ENCODE results near the gene NCR2.

Gene NCR2

GRCh38 chr6:41346441-41346840 lies 11.0 kb downstream of the NCR2 start:
- Histone ChIP-seq H3K36me3 (replicated peaks) (no peaks in the 10 kb centered on the region), H3K4me3 (ENCODE audit: low read depth, low read length) (no peak overlapping the region), H3K27me3 (replicated peaks) (peaks cover 8% of the 10 kb centered on the region), H3K27ac (no peak overlapping the region)
- no peak for DNase-seq
- in situ Hi-C loops (cut with HindIII; ENCODE audit: low pct_ligation_motif_present, low sequenced_read_pairs): no loop called here
- no peak for TF ChIP-seq CTCF (IDR thresholded peaks at IDR 0.05; ENCODE audit: low read depth, low read length, missing control alignments)

- no peak for TF ChIP-seq CTCF (IDR thresholded peaks at IDR 0.05; ENCODE audit: low read depth, low read length, missing control alignments)
- H3K36me3 ChIP-seq (replicated peaks): no peaks in the 10 kb centered on the region
- H3K4me3 ChIP-seq (ENCODE audit: low read depth, low read length): no peak overlapping the region
- no peak for DNase-seq
- H3K27me3 ChIP-seq (replicated peaks): peaks cover 5% of the 10 kb centered on the region
- in situ Hi-C loops (cut with HindIII; ENCODE audit: low pct_ligation_motif_present, low sequenced_read_pairs): no loop called here
- H3K27ac ChIP-seq: no peak overlapping the region
Measured at GRCh38 chr6:41347378-41348050, 12.1 kb downstream of the NCR2 start.

- no peak overlapping the region for H3K27ac ChIP-seq
- in situ Hi-C loops (cut with HindIII; ENCODE audit: low pct_ligation_motif_present, low sequenced_read_pairs): no loop called here
Measured at GRCh38 chr6:41348934-41349333, 13.5 kb downstream of the NCR2 start.

GRCh38 chr6:41352396-41352795 lies 17.0 kb downstream of the NCR2 start:
- in situ Hi-C loops (cut with HindIII; ENCODE audit: low pct_ligation_motif_present, low sequenced_read_pairs): no loop called here
- TF ChIP-seq CTCF (IDR thresholded peaks at IDR 0.05; ENCODE audit: low read depth, low read length, missing control alignments): no peak
- DNase-seq: no peak
- Histone ChIP-seq H3K36me3 (replicated peaks) (no peaks in the 10 kb centered on the region), H3K4me3 (ENCODE audit: low read depth, low read length) (no peak overlapping the region), H3K27me3 (replicated peaks) (peaks cover 9% of the 10 kb centered on the region), H3K27ac (no peak overlapping the region)

More at GRCh38 chr6:41348934-41349333, 13.5 kb downstream of the NCR2 start:
- Histone ChIP-seq H3K27me3 (replicated peaks) (peaks cover 4% of the 10 kb centered on the region), H3K4me3 (ENCODE audit: low read depth, low read length) (no peak overlapping the region), H3K36me3 (replicated peaks) (no peaks in the 10 kb centered on the region)
- TF ChIP-seq CTCF (IDR thresholded peaks at IDR 0.05; ENCODE audit: low read depth, low read length, missing control alignments): no peak
- DNase-seq: no peak

GRCh38 chr6:41352907-41353306 lies 17.5 kb downstream of the NCR2 start:
- Histone ChIP-seq H3K36me3 (replicated peaks) (no peaks in the 10 kb centered on the region), H3K4me3 (ENCODE audit: low read depth, low read length) (no peak overlapping the region), H3K27ac (no peak overlapping the region), H3K27me3 (replicated peaks) (peaks cover 9% of the 10 kb centered on the region)
- no peak for TF ChIP-seq CTCF (IDR thresholded peaks at IDR 0.05; ENCODE audit: low read depth, low read length, missing control alignments)
- in situ Hi-C loops (cut with HindIII; ENCODE audit: low pct_ligation_motif_present, low sequenced_read_pairs): no loop called here
- DNase-seq: no peak

GRCh38 chr6:41353333-41353732 lies 17.9 kb downstream of the NCR2 start:
- Histone ChIP-seq H3K36me3 (replicated peaks) (no peaks in the 10 kb centered on the region), H3K27ac (no peak overlapping the region), H3K4me3 (ENCODE audit: low read depth, low read length) (no peak overlapping the region), H3K27me3 (replicated peaks) (peaks cover 9% of the 10 kb centered on the region)
- DNase-seq: no peak
- in situ Hi-C loops (cut with HindIII; ENCODE audit: low pct_ligation_motif_present, low sequenced_read_pairs): no loop called here
- TF ChIP-seq CTCF (IDR thresholded peaks at IDR 0.05; ENCODE audit: low read depth, low read length, missing control alignments): no peak

All from brain microvascular endothelial cell (primary cell).